ENCODE data around the gene SLC30A3. TPM values are rescaled to one million over a fixed set of nuclear protein-coding genes. Genes with fewer than 3 reads are reported as not detected.

SLC30A3 gene
- total and polyA plus RNA-seq, 10 of the 15 experiments (the other 5 are each of a cell fraction or from before 2014, with no cell fraction given): 0.23 TPM; not detected in 9

DNA sequence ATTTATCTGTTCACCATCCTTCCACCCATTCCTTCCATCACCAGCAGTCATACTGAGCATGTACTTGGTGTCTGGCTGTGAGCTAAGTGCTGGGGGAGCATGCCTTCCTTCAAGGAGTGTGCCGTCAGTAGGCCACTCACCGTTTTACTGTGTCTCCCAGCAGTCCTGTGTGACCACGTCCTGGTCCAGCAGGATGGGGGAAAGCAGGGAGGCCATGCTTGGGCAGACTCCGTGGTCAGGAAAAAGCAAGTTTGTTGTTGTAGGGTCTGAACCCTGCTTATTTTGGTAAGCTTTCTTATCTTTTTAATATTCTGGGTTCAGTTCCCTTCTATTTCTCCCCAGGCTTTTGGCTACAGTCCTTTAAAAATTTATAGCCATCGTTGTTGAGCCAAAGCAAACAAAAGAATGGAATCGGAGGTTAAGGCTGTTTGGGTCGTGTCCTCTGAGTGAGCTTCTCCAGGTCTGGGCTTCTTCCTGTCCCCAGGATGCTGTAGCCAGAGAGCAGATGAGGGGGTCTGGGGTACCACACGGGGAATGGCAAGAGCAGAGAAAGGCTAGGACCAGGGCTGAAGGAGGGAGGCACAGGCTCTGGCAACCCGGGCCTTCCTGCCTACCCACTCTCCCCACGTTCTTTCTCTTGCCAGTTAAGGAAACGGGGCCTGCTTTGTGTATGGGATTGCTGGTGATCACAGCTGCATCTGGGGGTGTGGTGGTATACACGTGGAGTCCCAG, 13.5 kb downstream of the SLC30A3 start:
- CTCF ChIA-PET: interaction anchor here (0.7 to 5.0 kb wide), 6 partner anchors 13 to 97 kb away, joined by 3 to 58 read pairs (median 3); partner anchors contain the start of gene TRIM54

More for the DNA sequence above, 13.5 kb downstream of the SLC30A3 start:
- ChIA-PET POLR2A (interaction anchor here (0.5 kb wide), 1 partner anchor 78 kb away, joined by 6 read pairs; no protein-coding TSS in a partner anchor), RAD21 (ENCODE audit: unreplicated experiment) (interaction anchor here (1.0 to 1.3 kb wide), 3 partner anchors 30 to 433 kb away, joined by 3 to 5 read pairs (median 3); no protein-coding TSS in a partner anchor), SMC1A (ENCODE audit: uncharacterized antibody, unreplicated experiment) (interaction anchor here (2.6 kb wide), 1 partner anchor 30 kb away, joined by 12 read pairs; no protein-coding TSS in a partner anchor)
- Histone ChIP-seq H3K9me3 (replicated peaks; ENCODE audit: control insufficient read depth, insufficient read depth, low read length) (no peaks in the 10 kb centered on the region), H3K36me3 (ENCODE audit: control insufficient read depth in 2 of 2, insufficient read depth in 2 of 2, low read length in 1 of 2) (peaks cover 0 to 2% of the 10 kb centered on the region in 2 experiments; a peak in 2 of 4 replicates), H3K79me2 (ENCODE audit: control insufficient read depth, insufficient read depth, low read length) (no peaks in the 10 kb centered on the region), H3K9ac (ENCODE audit: control insufficient read depth, insufficient read depth, low read length) (no peak overlapping the region), H4K20me1 (ENCODE audit: control insufficient read depth, insufficient read depth) (no peaks in the 10 kb centered on the region), H3K27me3 (replicated peaks in 1 of 2; ENCODE audit: control insufficient read depth in 2 of 2, insufficient read depth in 2 of 2, low read length in 1 of 2) (peaks cover 2 to 4% of the 10 kb centered on the region in 2 experiments; a peak in 3 of 4 replicates), H3K4me2 (ENCODE audit: control insufficient read depth, insufficient read depth) (no peak overlapping the region), H3K4me1 (ENCODE audit: control insufficient read depth, insufficient read depth, low read length) (no peaks in the 10 kb centered on the region), H3K27ac (ENCODE audit: control insufficient read depth, insufficient read depth) (no peak overlapping the region), H3K4me3 (no peak overlapping the region), H2AFZ (ENCODE audit: control insufficient read depth, low read depth, low read length) (no peak overlapping the region)
- BruUV-seq (replicated peaks): no TSS peak
- intact Hi-C loops (cut with micrococcal nuclease; ENCODE audit: unreplicated experiment): no loop called here
- DNase-seq (ENCODE audit: low read depth, low spot score) (no peak), ATAC-seq (no peak), FAIRE-seq (no peak)
- WGBS (ENCODE audit: insufficient coverage, insufficient replicate concordance, low lambda C conversion rate, missing lambda C conversion rate): 37% methylated on average over 12 of the region's 12 CpGs
- TF ChIP-seq EGR1 (IDR thresholded peaks at IDR 0.05; ENCODE audit: borderline replicate concordance in 1 of 2, low read depth in 2 of 2, low read length in 2 of 2) (no peak), MYC (IDR thresholded peaks at IDR 0.05; ENCODE audit: insufficient read depth, insufficient read length, insufficient replicate concordance, low read length, severe bottlenecking) (no peak), GABPA (IDR thresholded peaks at IDR 0.05; ENCODE audit: low read depth) (no peak), SUPT20H (IDR thresholded peaks at IDR 0.05; ENCODE audit: borderline replicate concordance, control insufficient read depth, low read depth, low read length) (no peak), YBX1 (IDR thresholded peaks at IDR 0.05) (no peak), RBBP5 (conservative IDR thresholded peaks at IDR 0.05) (no peak), TBL1XR1 (IDR thresholded peaks at IDR 0.05; ENCODE audit: low read depth, low read length) (no peak), SRF (IDR thresholded peaks at IDR 0.05; ENCODE audit: low read depth in 2 of 2, low read length in 2 of 2) (no peak), SMC3 (IDR thresholded peaks at IDR 0.05; ENCODE audit: borderline replicate concordance, low read length) (no peak), MEF2B (IDR thresholded peaks at IDR 0.05; ENCODE audit: partially characterized antibody, poor library complexity, severe bottlenecking) (no peak), RAD51 (IDR thresholded peaks at IDR 0.05) (no peak), KDM1A (IDR thresholded peaks at IDR 0.05; ENCODE audit: borderline replicate concordance) (no peak), HDGF (IDR thresholded peaks at IDR 0.05) (no peak)
- TF ChIP-seq, protein P1, sequence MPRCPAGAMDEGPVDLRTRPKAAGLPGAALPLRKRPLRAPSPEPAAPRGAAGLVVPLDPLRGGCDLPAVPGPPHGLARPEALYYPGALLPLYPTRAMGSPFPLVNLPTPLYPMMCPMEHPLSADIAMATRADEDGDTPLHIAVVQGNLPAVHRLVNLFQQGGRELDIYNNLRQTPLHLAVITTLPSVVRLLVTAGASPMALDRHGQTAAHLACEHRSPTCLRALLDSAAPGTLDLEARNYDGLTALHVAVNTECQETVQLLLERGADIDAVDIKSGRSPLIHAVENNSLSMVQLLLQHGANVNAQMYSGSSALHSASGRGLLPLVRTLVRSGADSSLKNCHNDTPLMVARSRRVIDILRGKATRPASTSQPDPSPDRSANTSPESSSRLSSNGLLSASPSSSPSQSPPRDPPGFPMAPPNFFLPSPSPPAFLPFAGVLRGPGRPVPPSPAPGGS (IDR thresholded peaks at IDR 0.05; ENCODE audit: borderline replicate concordance, insufficient read depth, low read depth, low read length, poor library complexity, severe bottlenecking): no peak
- TF ChIP-seq, protein P2, sequence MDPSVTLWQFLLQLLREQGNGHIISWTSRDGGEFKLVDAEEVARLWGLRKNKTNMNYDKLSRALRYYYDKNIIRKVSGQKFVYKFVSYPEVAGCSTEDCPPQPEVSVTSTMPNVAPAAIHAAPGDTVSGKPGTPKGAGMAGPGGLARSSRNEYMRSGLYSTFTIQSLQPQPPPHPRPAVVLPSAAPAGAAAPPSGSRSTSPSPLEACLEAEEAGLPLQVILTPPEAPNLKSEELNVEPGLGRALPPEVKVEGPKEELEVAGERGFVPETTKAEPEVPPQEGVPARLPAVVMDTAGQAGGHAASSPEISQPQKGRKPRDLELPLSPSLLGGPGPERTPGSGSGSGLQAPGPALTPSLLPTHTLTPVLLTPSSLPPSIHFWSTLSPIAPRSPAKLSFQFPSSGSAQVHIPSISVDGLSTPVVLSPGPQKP (IDR thresholded peaks at IDR 0.05; ENCODE audit: low read depth, low read length): no peak
- TF ChIP-seq, protein P3, sequence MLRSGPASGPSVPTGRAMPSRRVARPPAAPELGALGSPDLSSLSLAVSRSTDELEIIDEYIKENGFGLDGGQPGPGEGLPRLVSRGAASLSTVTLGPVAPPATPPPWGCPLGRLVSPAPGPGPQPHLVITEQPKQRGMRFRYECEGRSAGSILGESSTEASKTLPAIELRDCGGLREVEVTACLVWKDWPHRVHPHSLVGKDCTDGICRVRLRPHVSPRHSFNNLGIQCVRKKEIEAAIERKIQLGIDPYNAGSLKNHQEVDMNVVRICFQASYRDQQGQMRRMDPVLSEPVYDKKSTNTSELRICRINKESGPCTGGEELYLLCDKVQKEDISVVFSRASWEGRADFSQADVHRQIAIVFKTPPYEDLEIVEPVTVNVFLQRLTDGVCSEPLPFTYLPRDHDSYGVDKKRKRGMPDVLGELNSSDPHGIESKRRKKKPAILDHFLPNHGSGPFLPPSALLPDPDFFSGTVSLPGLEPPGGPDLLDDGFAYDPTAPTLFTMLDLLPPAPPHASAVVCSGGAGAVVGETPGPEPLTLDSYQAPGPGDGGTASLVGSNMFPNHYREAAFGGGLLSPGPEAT (IDR thresholded peaks at IDR 0.05; ENCODE audit: low read depth): no peak
- TF ChIP-seq, protein P4, sequence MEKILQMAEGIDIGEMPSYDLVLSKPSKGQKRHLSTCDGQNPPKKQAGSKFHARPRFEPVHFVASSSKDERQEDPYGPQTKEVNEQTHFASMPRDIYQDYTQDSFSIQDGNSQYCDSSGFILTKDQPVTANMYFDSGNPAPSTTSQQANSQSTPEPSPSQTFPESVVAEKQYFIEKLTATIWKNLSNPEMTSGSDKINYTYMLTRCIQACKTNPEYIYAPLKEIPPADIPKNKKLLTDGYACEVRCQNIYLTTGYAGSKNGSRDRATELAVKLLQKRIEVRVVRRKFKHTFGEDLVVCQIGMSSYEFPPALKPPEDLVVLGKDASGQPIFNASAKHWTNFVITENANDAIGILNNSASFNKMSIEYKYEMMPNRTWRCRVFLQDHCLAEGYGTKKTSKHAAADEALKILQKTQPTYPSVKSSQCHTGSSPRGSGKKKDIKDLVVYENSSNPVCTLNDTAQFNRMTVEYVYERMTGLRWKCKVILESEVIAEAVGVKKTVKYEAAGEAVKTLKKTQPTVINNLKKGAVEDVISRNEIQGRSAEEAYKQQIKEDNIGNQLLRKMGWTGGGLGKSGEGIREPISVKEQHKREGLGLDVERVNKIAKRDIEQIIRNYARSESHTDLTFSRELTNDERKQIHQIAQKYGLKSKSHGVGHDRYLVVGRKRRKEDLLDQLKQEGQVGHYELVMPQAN (conservative IDR thresholded peaks at IDR 0.05): no peak
- in situ Hi-C loops (cut with MboI): no loop called here

Measured in GM12878 (cell line).